Body of pancreas (tissue), 4 donors: Measurements from ENCODE around the gene TMEM185B. TPM values are rescaled to one million over a fixed set of nuclear protein-coding genes. Genes with fewer than 3 reads are reported as not detected.
"Not testable (repeated sequence)": the region's sequence is repeated elsewhere in the genome, so short reads cannot be mapped to it uniquely, and the experiment has no call there.

ENCODE experiments used
- ATAC-seq: fragments of 150-250 bp; one replicate; pipeline ENCODE4 v1.9.1; 2016
- DNase-seq, 4 donors: peaks; one replicate each; pipeline ENCODE4 v3.0.0-alpha.2; 2019
- H3K27ac ChIP-seq, 4 donors: fragments of 200-600 bp; sonication (generic); 1 replicate in 3 of 4; 2 replicates in 1 of 4; pipeline versions ENCODE4 v1.5.1 to v1.6.1; 2016 to 2019; ENCODE audit warnings: mild to moderate bottlenecking in 1 of 4, mixed read lengths in 1 of 4, moderate library complexity in 1 of 4
- H3K27me3 ChIP-seq, 2 donors: fragments of 200-600 bp; sonication (generic); one replicate each; pipeline ENCODE4 v1.6.0; 2016; ENCODE audit warnings: mild to moderate bottlenecking in 1 of 2
- H3K36me3 ChIP-seq, 2 donors: fragments of 200-600 bp; sonication (generic); replicated peaks in 1 of 2; 2 replicates each; pipeline ENCODE4 v1.5.1; 2016; ENCODE audit warnings: low read depth in 2 of 2; ENCODE audit not compliant: insufficient read depth in 1 of 2
- H3K4me1 ChIP-seq: fragments of 200-600 bp; sonication (generic); one replicate; pipeline ENCODE4 v1.6.0; 2016
- H3K4me3 ChIP-seq, 2 donors: fragments of 200-600 bp; sonication (generic); 1 replicate in 1 of 2; 2 replicates in 1 of 2; pipeline ENCODE4 v1.5.1; 2016 to 2019
- H3K9me3 ChIP-seq, 3 donors: fragments of 200-600 bp; sonication (generic); 1 replicate in 2 of 3; 2 replicates in 1 of 3; pipeline ENCODE4 v1.5.1; 2016
- POLR2A ChIP-seq, 3 donors: fragments of 450-650 bp; IDR thresholded peaks; one replicate each; pipeline ENCODE4 v1.6.1; 2016; ENCODE audit warnings: antibody characterized with exemption in 3 of 3, mild to moderate bottlenecking in 2 of 3
- WGBS, 2 donors: methylation state at CpG; one replicate each; pipeline ENCODE4 v1.1.5; 2017; 5-methylcytosine and 5-hydroxymethylcytosine counted together
- intact Hi-C: fragments of 100-400 bp; cut with DNase I; formaldehyde crosslinking; loops from one replicate; pipeline ENCODE4 v1.15.1; 2023
- total RNA-seq, 2 donors: library from RNA; depleted of rRNA; stranded (reverse); fragments of >200 nt; gene quantifications; one replicate each; pipeline ENCODE4 v1.1.0, GENCODE V29; 2016
- TF ChIP-seq, protein P1 (sequence below), 7 experiments: fragments of 450-650 bp in 4 of 7; fragments of 200-600 bp in 3 of 7; sonication (generic) in 3 of 7; IDR thresholded peaks; one replicate each; pipeline ENCODE4 v1.5.1; 2016 to 2019; ENCODE audit warnings: antibody characterized with exemption in 7 of 7

The TMEM185B gene
- total RNA-seq, 2 donors from 2014 or later: 18.7 to 46.5 TPM

- intact Hi-C loops: no loop called here
- DNase-seq: no peak
- TF ChIP-seq POLR2A (IDR thresholded peaks at IDR 0.05): no peak
- TF ChIP-seq, protein P1, sequence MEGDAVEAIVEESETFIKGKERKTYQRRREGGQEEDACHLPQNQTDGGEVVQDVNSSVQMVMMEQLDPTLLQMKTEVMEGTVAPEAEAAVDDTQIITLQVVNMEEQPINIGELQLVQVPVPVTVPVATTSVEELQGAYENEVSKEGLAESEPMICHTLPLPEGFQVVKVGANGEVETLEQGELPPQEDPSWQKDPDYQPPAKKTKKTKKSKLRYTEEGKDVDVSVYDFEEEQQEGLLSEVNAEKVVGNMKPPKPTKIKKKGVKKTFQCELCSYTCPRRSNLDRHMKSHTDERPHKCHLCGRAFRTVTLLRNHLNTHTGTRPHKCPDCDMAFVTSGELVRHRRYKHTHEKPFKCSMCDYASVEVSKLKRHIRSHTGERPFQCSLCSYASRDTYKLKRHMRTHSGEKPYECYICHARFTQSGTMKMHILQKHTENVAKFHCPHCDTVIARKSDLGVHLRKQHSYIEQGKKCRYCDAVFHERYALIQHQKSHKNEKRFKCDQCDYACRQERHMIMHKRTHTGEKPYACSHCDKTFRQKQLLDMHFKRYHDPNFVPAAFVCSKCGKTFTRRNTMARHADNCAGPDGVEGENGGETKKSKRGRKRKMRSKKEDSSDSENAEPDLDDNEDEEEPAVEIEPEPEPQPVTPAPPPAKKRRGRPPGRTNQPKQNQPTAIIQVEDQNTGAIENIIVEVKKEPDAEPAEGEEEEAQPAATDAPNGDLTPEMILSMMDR (IDR thresholded peaks at IDR 0.05): no peak
- Histone ChIP-seq H3K27ac (no peak overlapping the region), H3K4me3 (no peak overlapping the region), H3K36me3 (no peaks in the 10 kb centered on the region), H3K4me1 (no peaks in the 10 kb centered on the region), H3K9me3 (no peaks in the 10 kb centered on the region), H3K27me3 (no peaks in the 10 kb centered on the region)
- 83 to 93% methylated on average over 12 of the region's 12 CpGs for WGBS, 2 donors
- no peak for ATAC-seq
These were observed 18.1 kb downstream of the TMEM185B start for GRCh38 chr2:120204945-120205670.

GRCh38 chr2:120204417-120204816 is 18.8 kb downstream of the TMEM185B start:
- no peak for DNase-seq
- H3K4me1 ChIP-seq: no peaks in the 10 kb centered on the region
- H3K4me3 ChIP-seq: no peak overlapping the region
- H3K27ac ChIP-seq: no peak overlapping the region
- intact Hi-C loops: no loop called here
- TF ChIP-seq POLR2A (IDR thresholded peaks at IDR 0.05): no peak
- TF ChIP-seq, protein P1 (IDR thresholded peaks at IDR 0.05): no peak
- no peaks in the 10 kb centered on the region for H3K27me3 ChIP-seq
- ATAC-seq: no peak
- 62 to 63% methylated on average over 3 of the region's 3 CpGs for WGBS, 2 donors
- no peaks in the 10 kb centered on the region for H3K36me3 ChIP-seq
- no peaks in the 10 kb centered on the region for H3K9me3 ChIP-seq

DNA sequence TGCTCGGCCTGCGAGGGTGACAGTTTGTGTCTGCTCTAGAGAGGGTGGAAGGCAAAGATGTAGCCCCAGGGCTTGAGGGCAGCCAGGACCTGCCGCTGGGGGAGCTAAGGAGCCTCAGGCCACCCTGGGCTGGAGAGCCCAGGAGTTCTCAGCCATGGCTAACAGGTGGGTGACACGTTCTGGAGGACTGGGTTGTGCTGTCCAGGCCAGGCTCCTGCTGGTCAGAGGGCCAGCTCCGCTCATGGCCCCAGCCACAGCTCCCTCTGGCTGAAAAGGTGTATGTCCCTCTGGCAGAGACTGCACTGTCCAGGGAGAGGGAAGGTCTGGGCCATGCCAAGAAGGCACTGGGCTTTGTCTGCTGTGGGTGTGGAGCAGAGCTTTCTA is 19.2 kb downstream of the TMEM185B start:
- no peak overlapping the region for H3K27ac ChIP-seq
- intact Hi-C loops: no loop called here

DNA sequence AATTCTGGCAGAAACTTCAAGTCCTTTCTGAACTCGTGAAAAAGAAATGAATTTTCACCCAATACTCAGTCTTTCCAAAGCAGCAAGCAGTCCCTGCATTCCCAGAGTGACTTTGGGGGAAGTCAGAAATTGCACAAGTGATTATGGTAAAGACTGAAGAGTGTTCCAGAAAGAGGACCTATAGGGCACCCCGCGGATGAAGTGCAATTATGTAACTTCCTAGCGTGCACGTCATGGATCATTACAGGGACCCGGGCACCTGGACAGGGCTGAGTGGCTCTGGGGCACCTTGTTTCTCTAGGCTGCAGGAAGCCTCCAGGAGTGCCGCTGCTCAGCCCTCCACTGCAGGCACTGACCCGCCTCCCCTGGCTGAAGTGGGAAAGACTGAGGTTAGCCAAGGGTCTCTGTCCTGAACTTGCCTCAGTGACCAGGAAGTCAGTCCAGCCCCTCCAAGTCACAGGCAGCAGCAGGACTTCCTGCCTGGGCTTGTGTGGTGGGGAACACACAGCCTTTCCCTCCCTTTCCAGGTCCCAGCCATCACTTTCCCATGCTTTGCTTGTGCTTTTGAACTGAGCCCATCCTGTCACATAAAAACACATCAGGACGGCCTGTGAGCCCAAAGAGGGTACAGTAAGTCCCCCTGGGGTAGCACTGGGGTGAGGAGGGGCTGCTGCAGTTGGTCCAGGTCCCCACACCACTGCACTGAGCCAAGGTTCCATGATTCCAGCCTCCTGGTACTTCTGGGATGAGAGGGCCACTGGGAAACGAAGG is 19.8 kb downstream of the TMEM185B start:
- no peak for ATAC-seq
- peak in 1 of 4 donors; percentile 22 for DNase-seq
- no peaks in the 10 kb centered on the region for H3K9me3 ChIP-seq

More for the DNA sequence above, 19.2 kb downstream of the TMEM185B start:
- H3K4me1 ChIP-seq: no peaks in the 10 kb centered on the region
- H3K36me3 ChIP-seq: no peaks in the 10 kb centered on the region
- no peaks in the 10 kb centered on the region for H3K27me3 ChIP-seq
- 77 to 88% methylated on average over 3 to 5 of the region's 5 CpGs for WGBS, 2 donors
- DNase-seq (no peak), ATAC-seq (no peak)
- TF ChIP-seq POLR2A (IDR thresholded peaks at IDR 0.05): no peak
- TF ChIP-seq, protein P1 (IDR thresholded peaks at IDR 0.05): no peak
- no peak overlapping the region for H3K4me3 ChIP-seq
- H3K9me3 ChIP-seq: no peaks in the 10 kb centered on the region

DNA sequence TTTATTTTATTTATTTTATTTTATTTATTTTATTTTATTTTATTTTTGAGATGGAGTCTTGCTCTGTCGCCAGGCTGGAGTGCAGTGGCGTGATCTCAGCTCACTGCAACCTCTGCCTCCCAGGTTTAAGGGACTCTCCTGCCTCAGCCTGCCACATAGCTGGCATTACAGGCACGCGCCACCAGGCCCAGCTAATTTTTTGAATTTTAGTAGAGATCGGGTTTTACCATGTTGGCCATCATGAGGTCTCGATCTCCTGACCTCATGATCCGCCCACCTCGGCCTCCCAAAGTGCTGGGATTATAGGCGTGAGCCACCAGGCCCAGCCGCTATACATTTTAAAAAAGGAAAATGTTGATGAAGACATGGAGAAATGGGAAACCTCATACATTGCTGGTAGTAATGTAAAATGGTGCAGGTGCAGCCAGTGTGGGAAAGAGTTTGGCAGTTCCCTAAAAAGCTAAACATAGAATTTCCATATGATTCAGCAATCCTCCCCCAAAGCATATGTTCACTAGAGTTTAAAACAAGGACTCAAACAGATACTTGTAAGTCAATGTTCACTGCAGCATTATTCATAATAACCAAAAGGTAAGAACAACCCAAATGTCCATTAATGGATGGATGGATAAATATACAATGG is 23.3 kb downstream of the TMEM185B start:
- intact Hi-C loops, H3K27me3 ChIP-seq, H3K36me3 ChIP-seq, H3K4me3 ChIP-seq, DNase-seq, H3K27ac ChIP-seq, ATAC-seq, H3K4me1 ChIP-seq, H3K9me3 ChIP-seq: not testable (repeated sequence)
- 94% methylated on average over 10 of the region's 10 CpGs for WGBS, 2 donors

More for the DNA sequence above, 19.8 kb downstream of the TMEM185B start:
- Histone ChIP-seq H3K27me3 (no peaks in the 10 kb centered on the region), H3K4me3 (no peak overlapping the region), H3K27ac (no peak overlapping the region), H3K4me1 (no peaks in the 10 kb centered on the region), H3K36me3 (no peaks in the 10 kb centered on the region)
- TF ChIP-seq, protein P1 (IDR thresholded peaks at IDR 0.05): no peak
- TF ChIP-seq POLR2A (IDR thresholded peaks at IDR 0.05): no peak
- intact Hi-C loops: no loop called here
- 52 to 55% methylated on average over 8 to 10 of the region's 10 CpGs for WGBS, 2 donors
